Neural cell (in vitro differentiated cells): ENCODE measurements around the gene RMDN3. TPM values are rescaled to one million over a fixed set of nuclear protein-coding genes. Genes with fewer than 3 reads are reported as not detected.
A peak's percentile ranks its signal among the peaks of the same experiment; 100 is the strongest.

Experiments
- H2AFZ ChIP-seq: fragments of 200-600, 300-800 bp; sonication (generic), shearing (Covaris generic); 2 replicates; pipeline ENCODE4 v1.6.0; 2014; ENCODE audit warnings: low read depth, mild to moderate bottlenecking, antibody characterized with exemption, low read length, moderate library complexity
- H3F3A ChIP-seq: fragments of 200-600 bp; shearing (Covaris generic); 2 replicates; pipeline ENCODE4 v1.6.1; 2016; ENCODE audit warnings: mild to moderate bottlenecking, moderate library complexity, mixed read lengths, antibody characterized with exemption, low read length; ENCODE audit not compliant: insufficient read depth, poor library complexity, severe bottlenecking
- H3K27ac ChIP-seq: fragments of 200-600, 300-800 bp; sonication (generic), shearing (Covaris generic); 2 replicates; pipeline ENCODE4 v1.5.1; 2014; ENCODE audit warnings: mild to moderate bottlenecking, low read length, moderate library complexity
- H3K27me3 ChIP-seq: fragments of 300-800, 200-600 bp; sonication (generic), shearing (Covaris generic); 2 replicates; pipeline ENCODE4 v1.6.0; 2014; ENCODE audit warnings: mild to moderate bottlenecking, low read depth, low read length, moderate library complexity; ENCODE audit not compliant: insufficient read depth
- H3K36me3 ChIP-seq: fragments of 300-800, 200-600 bp; sonication (generic), shearing (Covaris generic); 2 replicates; pipeline ENCODE4 v1.5.1; 2014; ENCODE audit warnings: mild to moderate bottlenecking, antibody characterized with exemption, low read length, moderate library complexity; ENCODE audit not compliant: insufficient read depth
- H3K4me2 ChIP-seq: fragments of 300-800, 200-600 bp; sonication (generic), shearing (Covaris generic); 2 replicates; pipeline ENCODE4 v1.6.0; 2014; ENCODE audit warnings: mild to moderate bottlenecking, low read length
- H3K4me3 ChIP-seq: fragments of 300-800, 200-600 bp; sonication (generic), shearing (Covaris generic); 2 replicates; pipeline ENCODE4 v1.5.1; 2014; ENCODE audit warnings: mild to moderate bottlenecking, low read length, moderate library complexity
- H3K79me2 ChIP-seq: fragments of 200-600 bp; shearing (Covaris generic); replicated peaks from 2 replicates; pipeline ENCODE4 v1.6.0; 2014; ENCODE audit warnings: mild to moderate bottlenecking, low read length, moderate library complexity; ENCODE audit not compliant: insufficient read depth
- H3K9ac ChIP-seq: fragments of 300-800, 200-600 bp; sonication (generic), shearing (Covaris generic); 2 replicates; pipeline ENCODE4 v1.6.1; 2016; ENCODE audit warnings: mild to moderate bottlenecking, low read length, mixed read lengths
- H3K9me2 ChIP-seq: fragments of 200-600 bp; shearing (Covaris generic); 2 replicates; pipeline ENCODE4 v1.6.1; 2016; ENCODE audit warnings: mild to moderate bottlenecking, low read length, mixed read lengths; ENCODE audit not compliant: insufficient read depth
- H3K9me3 ChIP-seq: fragments of 200-600, 300-800 bp; sonication (generic), shearing (Covaris generic); 2 replicates; pipeline ENCODE4 v1.6.1; 2016; ENCODE audit warnings: mild to moderate bottlenecking, mixed run types, low read length, moderate library complexity, mixed read lengths
- H4K20me1 ChIP-seq: fragments of 200-600 bp; shearing (Covaris generic); 2 replicates; pipeline ENCODE4 v1.6.1; 2016; ENCODE audit warnings: mild to moderate bottlenecking, mixed run types; ENCODE audit not compliant: insufficient read depth
- CTCF ChIP-seq: fragments of 450-650 bp; IDR thresholded peaks from 2 replicates; pipeline ENCODE4 v1.5.1; 2014; ENCODE audit warnings: antibody characterized with exemption, mild to moderate bottlenecking, moderate library complexity; ENCODE audit not compliant: poor library complexity, severe bottlenecking
- EP300 ChIP-seq: fragments of 450-650 bp; conservative IDR thresholded peaks from 2 replicates; pipeline ENCODE4 v1.6.1; 2014; ENCODE audit warnings: antibody characterized with exemption, mild to moderate bottlenecking, moderate library complexity; ENCODE audit not compliant: poor library complexity, severe bottlenecking
- EZH2 ChIP-seq: fragments of 200-600, 300-800 bp; shearing (Covaris generic), sonication (generic); IDR thresholded peaks from 2 replicates; pipeline ENCODE4 v1.6.1; 2014; ENCODE audit warnings: antibody characterized with exemption, low read length, borderline replicate concordance, mild to moderate bottlenecking; ENCODE audit not compliant: insufficient read depth, poor library complexity, severe bottlenecking
- MXI1 ChIP-seq: fragments of 450-650 bp; conservative IDR thresholded peaks from 2 replicates; pipeline ENCODE4 v1.6.1; 2014; ENCODE audit warnings: antibody characterized with exemption, mild to moderate bottlenecking; ENCODE audit not compliant: poor library complexity, severe bottlenecking
- POLR2AphosphoS5 ChIP-seq: IDR thresholded peaks from 2 replicates; pipeline ENCODE4 v1.6.1; 2012
- RAD21 ChIP-seq: fragments of 450-650 bp; conservative IDR thresholded peaks from 2 replicates; pipeline ENCODE4 v1.6.1; 2014; ENCODE audit warnings: antibody characterized with exemption, mild to moderate bottlenecking, moderate library complexity
- REST ChIP-seq: IDR thresholded peaks from 2 replicates; pipeline ENCODE4 v1.6.1; 2012; ENCODE audit warnings: borderline replicate concordance
- SMC3 ChIP-seq: fragments of 450-650 bp; conservative IDR thresholded peaks from 2 replicates; pipeline ENCODE4 v1.6.1; 2014; ENCODE audit warnings: antibody characterized with exemption, mild to moderate bottlenecking, moderate library complexity; ENCODE audit not compliant: poor library complexity
- TAF1 ChIP-seq: IDR thresholded peaks from 2 replicates; pipeline ENCODE4 v1.6.1; 2012; ENCODE audit warnings: low read depth
- polyA plus RNA-seq: library from polyadenylated mRNA; depleted of rRNA; stranded (reverse); fragments of >200 nt; gene quantifications from 2 replicates; pipeline ENCODE4 v1.2.3, GENCODE V29; 2014

Gene RMDN3
- polyA plus RNA-seq, 1 donor from 2014 or later: 24.7 TPM

- H3F3A ChIP-seq: no peaks in the 10 kb centered on the region
- no peak overlapping the region for H2AFZ ChIP-seq
- H3K36me3 ChIP-seq: no peaks in the 10 kb centered on the region
- H3K27me3 ChIP-seq: no peaks in the 10 kb centered on the region
- no peaks in the 10 kb centered on the region for H3K9me2 ChIP-seq
- TF ChIP-seq EZH2 (no peak), TAF1 (no peak), POLR2AphosphoS5 (no peak), SMC3 (no peak), CTCF (no peak), RAD21 (no peak), EP300 (no peak)
- peak overlapping the region; percentile 59 for H3K4me2 ChIP-seq
- H3K27ac ChIP-seq: peak overlapping the region; percentile 66
- no peaks in the 10 kb centered on the region for H4K20me1 ChIP-seq
- H3K79me2 ChIP-seq: peaks cover 12% of the 10 kb centered on the region
- no peaks in the 10 kb centered on the region for H3K9me3 ChIP-seq
- peak overlapping the region; percentile 76 for H3K4me3 ChIP-seq
- H3K9ac ChIP-seq: peak overlapping the region; percentile 81
Measured at GRCh38 chr15:40754574-40754882, 526 bp downstream of the RMDN3 start.

DNA sequence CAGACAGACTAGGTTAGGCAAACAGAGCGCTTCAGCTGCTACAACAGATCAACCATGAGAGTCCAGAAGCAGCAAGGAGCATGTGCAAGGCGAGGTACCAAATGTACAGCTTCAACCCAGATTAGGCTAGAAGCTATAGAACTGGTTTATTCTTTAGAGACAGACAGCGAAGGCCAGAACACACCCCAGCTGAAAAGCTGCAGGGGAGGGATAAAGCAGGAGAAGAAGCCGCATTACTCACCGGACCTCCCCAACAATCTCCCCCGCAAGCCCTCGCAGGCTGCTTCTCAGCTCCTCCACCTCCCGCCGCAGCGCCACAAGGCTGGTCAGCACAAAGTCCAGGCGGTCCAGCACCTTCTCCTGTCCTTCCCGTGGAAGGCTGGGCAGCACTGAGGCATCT lies 3.3 kb downstream of the RMDN3 start:
- Histone ChIP-seq H3K79me2 (peaks cover 12% of the 10 kb centered on the region), H3K27me3 (no peaks in the 10 kb centered on the region), H3K36me3 (no peaks in the 10 kb centered on the region), H3K4me3 (no peak overlapping the region), H3K9me3 (no peaks in the 10 kb centered on the region), H3K9me2 (no peaks in the 10 kb centered on the region), H3K4me2 (no peak overlapping the region), H2AFZ (no peak overlapping the region), H4K20me1 (no peaks in the 10 kb centered on the region), H3K9ac (no peak overlapping the region), H3F3A (no peaks in the 10 kb centered on the region), H3K27ac (no peak overlapping the region)
- TF ChIP-seq TAF1: no peak
- TF ChIP-seq MXI1: no peak

DNA sequence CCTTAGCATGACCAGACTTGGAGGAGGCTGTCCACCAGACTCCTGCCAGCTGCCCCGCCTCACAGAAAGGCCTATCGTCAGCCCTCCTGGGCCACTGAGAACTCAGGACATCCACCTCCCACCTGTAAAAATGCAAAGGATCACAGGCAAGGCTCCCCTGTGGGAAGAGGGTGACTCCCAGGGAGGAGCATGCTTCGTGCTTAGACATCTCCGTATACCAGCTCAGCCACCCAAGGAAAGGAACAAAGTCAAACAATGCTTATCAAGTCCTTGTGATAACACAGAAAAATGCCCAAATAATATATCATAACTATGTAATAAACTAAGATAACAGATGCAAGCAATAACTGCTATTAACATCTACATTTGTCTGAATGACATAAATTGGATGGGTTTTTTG lies 4.2 kb downstream of the RMDN3 start:
- TF ChIP-seq EZH2 (no peak), POLR2AphosphoS5 (no peak)
- peaks cover 12% of the 10 kb centered on the region for H3K79me2 ChIP-seq
- no peaks in the 10 kb centered on the region for H3K36me3 ChIP-seq
- H3K27ac ChIP-seq: no peak overlapping the region
- no peak overlapping the region for H3K4me3 ChIP-seq
- H3K4me2 ChIP-seq: no peak overlapping the region
- no peaks in the 10 kb centered on the region for H3K9me3 ChIP-seq
- H4K20me1 ChIP-seq: no peaks in the 10 kb centered on the region
- H2AFZ ChIP-seq: no peak overlapping the region
- H3K9ac ChIP-seq: no peak overlapping the region
- no peaks in the 10 kb centered on the region for H3K9me2 ChIP-seq
- H3F3A ChIP-seq: no peaks in the 10 kb centered on the region
- no peaks in the 10 kb centered on the region for H3K27me3 ChIP-seq

DNA sequence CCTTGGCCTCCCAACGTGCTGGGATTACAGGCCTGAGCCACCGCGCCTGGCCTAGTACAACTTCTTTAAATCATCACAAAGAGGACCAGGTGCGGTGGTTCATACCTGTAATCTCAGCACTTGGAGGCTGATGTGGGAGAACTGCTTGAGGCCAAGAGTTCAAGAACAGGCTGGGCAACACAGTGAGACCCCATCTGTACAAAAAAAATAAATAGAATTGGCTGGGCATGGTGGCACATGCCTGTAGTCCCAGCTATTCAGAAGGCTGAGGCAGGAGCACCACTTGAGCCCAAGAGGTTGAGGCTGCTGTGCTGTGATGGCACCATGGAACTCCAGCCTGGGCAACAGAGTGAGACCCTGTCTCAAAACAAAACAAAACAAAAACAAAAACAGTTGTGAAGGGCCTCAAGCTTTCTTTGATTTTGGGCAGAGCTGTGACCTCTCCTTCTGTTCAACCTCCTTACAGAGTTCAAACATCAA lies 5.9 kb downstream of the RMDN3 start:
- Histone ChIP-seq H3K36me3 (no peaks in the 10 kb centered on the region), H3K27ac (no peak overlapping the region), H3K9me3 (no peaks in the 10 kb centered on the region), H3K4me2 (no peak overlapping the region), H2AFZ (no peak overlapping the region), H4K20me1 (no peaks in the 10 kb centered on the region), H3K27me3 (no peaks in the 10 kb centered on the region), H3K4me3 (no peak overlapping the region), H3F3A (no peaks in the 10 kb centered on the region), H3K9me2 (no peaks in the 10 kb centered on the region), H3K9ac (no peak overlapping the region), H3K79me2 (peaks cover 9% of the 10 kb centered on the region)
- no peak for TF ChIP-seq TAF1
- no peak for TF ChIP-seq EP300
- no peak for TF ChIP-seq POLR2AphosphoS5
- TF ChIP-seq CTCF: no peak
- no peak for TF ChIP-seq RAD21
- no peak for TF ChIP-seq EZH2
- no peak for TF ChIP-seq REST
- no peak for TF ChIP-seq MXI1
- TF ChIP-seq SMC3: no peak
